Activated B cell treated with CpG ODN at 0.5 μM for 24 hours (primary cell): Measurements from ENCODE around the gene ARFGAP1. TPM values are rescaled to one million over a fixed set of nuclear protein-coding genes. Genes with fewer than 3 reads are reported as not detected.

ENCODE experiments used
- ATAC-seq: fragments of 200-7000 bp; cut with Tn5 transposase; one replicate; pipeline ENCODE4 v1.10.0; 2021; ENCODE audit warnings: low read depth, mild to moderate bottlenecking, moderate library complexity
- CTCF ChIA-PET: fragments of 350-600 bp; sonication (Branson Sonifier 250); formaldehyde crosslinking; loops from one replicate; lab custom pipeline; 2021; ENCODE audit warnings: antibody characterized with exemption; lab: Charles Lee
- POLR2A ChIA-PET: fragments of 350-600 bp; sonication (Branson Sonifier 250); formaldehyde crosslinking; loops from one replicate; lab custom pipeline; 2021; ENCODE audit warnings: antibody characterized with exemption; lab: Charles Lee
- DNase-seq: peaks from one replicate; pipeline ENCODE4 v3.0.0; 2022
- H3K27ac Mint-ChIP-seq: one replicate; pipeline ENCODE4 v1.8.0; 2020; ENCODE audit warnings: mixed read lengths
- H3K27me3 Mint-ChIP-seq: one replicate; pipeline ENCODE4 v1.8.0; 2021; ENCODE audit warnings: mixed read lengths
- H3K36me3 Mint-ChIP-seq: one replicate; pipeline ENCODE4 v1.8.0; 2021; ENCODE audit warnings: low read depth, mixed read lengths
- H3K4me1 Mint-ChIP-seq: one replicate; pipeline ENCODE4 v1.8.0; 2021; ENCODE audit warnings: mixed read lengths
- H3K4me3 Mint-ChIP-seq: one replicate; pipeline ENCODE4 v1.8.0; 2020; ENCODE audit warnings: mild to moderate bottlenecking, mixed read lengths
- H3K9me3 Mint-ChIP-seq: one replicate; pipeline ENCODE4 v1.8.0; 2020; ENCODE audit warnings: mixed read lengths
- intact Hi-C: fragments of 100-400 bp; cut with micrococcal nuclease; formaldehyde crosslinking; loops from one replicate; pipeline ENCODE4 v1.15.1; 2024
- total RNA-seq: library from RNA; stranded (reverse); gene quantifications from 2 replicates; pipeline ENCODE4 v1.2.3, GENCODE V29; 2022
- TF ChIP-seq, protein P1 (sequence below): fragments of 200-600 bp; IDR thresholded peaks from one replicate; pipeline ENCODE4 v1.8.0; 2022; ENCODE audit warnings: antibody characterized with exemption, mild to moderate bottlenecking

ARFGAP1 gene
- total RNA-seq, 1 donor from 2014 or later: 85.8 TPM

DNA sequence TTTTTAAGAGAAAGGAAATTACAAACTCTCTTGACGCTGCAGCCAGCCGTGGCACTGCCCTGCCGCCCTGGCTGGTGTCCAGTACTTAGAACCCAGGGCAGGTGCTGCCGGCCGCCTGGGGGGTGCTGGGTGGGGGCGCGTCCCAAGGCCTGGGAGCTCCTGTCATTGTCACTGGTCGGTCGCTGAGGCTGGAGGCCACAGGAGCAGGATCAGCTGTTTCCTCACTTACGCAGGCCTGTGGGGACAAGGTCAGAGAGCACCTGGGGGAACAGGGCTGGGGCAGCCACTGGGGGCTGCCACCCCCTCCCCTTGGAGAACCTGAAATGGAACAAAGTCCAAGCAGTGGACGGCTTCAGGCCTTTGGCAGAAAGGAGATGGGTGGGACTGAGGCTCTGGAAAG, 31.3 kb upstream of the ARFGAP1 start:
- H3K27me3 Mint-ChIP-seq: peaks cover 15% of the 10 kb centered on the region
- no peaks in the 10 kb centered on the region for H3K4me1 Mint-ChIP-seq
- no peaks in the 10 kb centered on the region for H3K9me3 Mint-ChIP-seq
- TF ChIP-seq, protein P1, sequence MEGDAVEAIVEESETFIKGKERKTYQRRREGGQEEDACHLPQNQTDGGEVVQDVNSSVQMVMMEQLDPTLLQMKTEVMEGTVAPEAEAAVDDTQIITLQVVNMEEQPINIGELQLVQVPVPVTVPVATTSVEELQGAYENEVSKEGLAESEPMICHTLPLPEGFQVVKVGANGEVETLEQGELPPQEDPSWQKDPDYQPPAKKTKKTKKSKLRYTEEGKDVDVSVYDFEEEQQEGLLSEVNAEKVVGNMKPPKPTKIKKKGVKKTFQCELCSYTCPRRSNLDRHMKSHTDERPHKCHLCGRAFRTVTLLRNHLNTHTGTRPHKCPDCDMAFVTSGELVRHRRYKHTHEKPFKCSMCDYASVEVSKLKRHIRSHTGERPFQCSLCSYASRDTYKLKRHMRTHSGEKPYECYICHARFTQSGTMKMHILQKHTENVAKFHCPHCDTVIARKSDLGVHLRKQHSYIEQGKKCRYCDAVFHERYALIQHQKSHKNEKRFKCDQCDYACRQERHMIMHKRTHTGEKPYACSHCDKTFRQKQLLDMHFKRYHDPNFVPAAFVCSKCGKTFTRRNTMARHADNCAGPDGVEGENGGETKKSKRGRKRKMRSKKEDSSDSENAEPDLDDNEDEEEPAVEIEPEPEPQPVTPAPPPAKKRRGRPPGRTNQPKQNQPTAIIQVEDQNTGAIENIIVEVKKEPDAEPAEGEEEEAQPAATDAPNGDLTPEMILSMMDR: no peak
- intact Hi-C loops: no loop called here
- ChIA-PET POLR2A (no interaction called here), CTCF (no interaction called here)
- H3K4me3 Mint-ChIP-seq: no peak overlapping the region
- no peaks in the 10 kb centered on the region for H3K36me3 Mint-ChIP-seq
- no peak for DNase-seq
- H3K27ac Mint-ChIP-seq: no peak overlapping the region
- no peak for ATAC-seq

DNA sequence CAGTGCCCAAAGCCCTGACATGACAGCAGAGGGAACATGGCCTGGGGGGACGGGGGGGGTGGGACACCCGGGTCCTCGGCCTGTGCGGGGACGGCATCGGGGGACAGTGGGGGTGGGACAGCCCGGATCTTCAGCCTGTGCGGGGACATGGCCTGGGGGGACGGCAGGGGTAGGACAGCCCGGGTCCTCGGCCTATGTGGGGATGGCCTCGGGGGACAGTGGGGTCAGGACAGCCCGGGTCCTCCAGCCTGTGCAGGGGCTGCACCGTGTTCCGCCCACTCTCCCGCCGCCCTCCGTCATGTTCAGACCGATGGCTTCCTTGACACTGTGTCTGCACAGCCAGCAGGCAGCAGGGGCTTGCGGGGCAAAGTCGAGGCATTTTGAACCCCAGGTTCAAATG, 29.9 kb upstream of the ARFGAP1 start:
- TF ChIP-seq, protein P1: no peak
- no peak for DNase-seq
- CTCF ChIA-PET: no interaction called here

DNA sequence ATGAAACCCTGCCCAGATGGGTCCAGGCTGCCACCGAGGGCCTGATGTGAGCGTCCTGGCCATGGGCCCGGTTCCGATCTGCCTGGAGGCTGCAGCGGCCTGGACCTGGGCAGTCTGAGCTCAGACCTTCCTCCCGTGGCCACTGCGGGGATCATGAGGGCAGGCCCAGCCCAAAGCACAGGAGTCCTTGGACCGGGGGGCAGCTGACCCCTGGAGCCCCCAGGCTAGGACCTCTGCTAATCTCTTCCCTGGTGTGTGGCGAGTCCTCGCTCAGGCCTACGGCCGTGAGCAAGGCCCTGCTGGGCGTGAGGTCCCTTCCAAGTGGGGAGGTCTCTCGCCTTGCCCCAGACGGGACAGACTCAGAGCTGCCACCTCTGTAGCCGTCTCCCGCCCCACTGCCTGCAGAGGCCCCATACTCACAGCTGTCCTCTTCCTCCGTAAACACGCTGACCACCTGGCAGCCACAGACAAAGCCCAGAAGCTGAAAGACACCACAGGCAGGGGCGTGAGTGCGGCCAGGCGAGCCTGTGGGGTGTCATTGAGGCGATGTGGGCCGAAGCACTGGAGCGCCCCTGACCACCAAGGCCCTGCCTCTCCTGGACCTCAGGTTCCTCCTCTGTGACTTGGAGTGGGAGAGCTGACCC, 28.9 kb upstream of the ARFGAP1 start:
- DNase-seq (no peak), ATAC-seq (no peak)
- Mint-ChIP-seq H3K27me3 (peaks cover 21% of the 10 kb centered on the region), H3K4me3 (no peak overlapping the region), H3K4me1 (no peaks in the 10 kb centered on the region), H3K36me3 (no peaks in the 10 kb centered on the region), H3K27ac (no peak overlapping the region), H3K9me3 (no peaks in the 10 kb centered on the region)
- TF ChIP-seq, protein P1: no peak
- ChIA-PET POLR2A (no interaction called here), CTCF (no interaction called here)
- intact Hi-C loops: no loop called here

More for the DNA sequence above, 29.9 kb upstream of the ARFGAP1 start:
- ATAC-seq: no peak
- Mint-ChIP-seq H3K27ac (no peak overlapping the region), H3K4me1 (no peaks in the 10 kb centered on the region), H3K9me3 (no peaks in the 10 kb centered on the region), H3K4me3 (no peak overlapping the region), H3K36me3 (no peaks in the 10 kb centered on the region), H3K27me3 (peaks cover 17% of the 10 kb centered on the region)
- POLR2A ChIA-PET: no interaction called here
- intact Hi-C loops: no loop called here

DNA sequence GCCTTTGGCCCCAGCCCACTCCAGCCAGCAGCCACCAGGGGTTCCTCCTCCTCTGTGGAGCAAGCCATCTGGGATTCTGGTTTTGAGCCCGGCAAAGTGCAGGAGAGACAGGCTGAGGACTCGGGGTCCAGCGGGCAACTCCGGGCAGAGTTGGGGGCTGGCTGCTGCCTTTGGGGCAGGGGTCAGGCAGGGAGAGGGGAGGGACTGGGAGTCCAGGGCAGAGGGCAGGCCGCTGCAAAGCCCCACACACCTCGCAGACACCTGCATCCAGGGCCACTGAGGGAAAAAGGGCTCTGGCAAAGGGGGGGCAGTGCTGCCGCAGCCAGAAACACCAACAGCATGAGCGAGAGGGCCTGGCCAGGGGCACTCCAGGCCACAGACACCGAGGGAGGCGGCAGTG, 28.1 kb upstream of the ARFGAP1 start:
- H3K4me3 Mint-ChIP-seq: no peak overlapping the region
- ATAC-seq (no peak), DNase-seq (no peak)
- intact Hi-C loops: no loop called here
- TF ChIP-seq, protein P1: no peak
- H3K4me1 Mint-ChIP-seq: no peaks in the 10 kb centered on the region
- H3K27me3 Mint-ChIP-seq: peaks cover 28% of the 10 kb centered on the region
- ChIA-PET POLR2A (no interaction called here), CTCF (no interaction called here)
- no peaks in the 10 kb centered on the region for H3K9me3 Mint-ChIP-seq
- H3K27ac Mint-ChIP-seq: no peak overlapping the region
- H3K36me3 Mint-ChIP-seq: no peaks in the 10 kb centered on the region

DNA sequence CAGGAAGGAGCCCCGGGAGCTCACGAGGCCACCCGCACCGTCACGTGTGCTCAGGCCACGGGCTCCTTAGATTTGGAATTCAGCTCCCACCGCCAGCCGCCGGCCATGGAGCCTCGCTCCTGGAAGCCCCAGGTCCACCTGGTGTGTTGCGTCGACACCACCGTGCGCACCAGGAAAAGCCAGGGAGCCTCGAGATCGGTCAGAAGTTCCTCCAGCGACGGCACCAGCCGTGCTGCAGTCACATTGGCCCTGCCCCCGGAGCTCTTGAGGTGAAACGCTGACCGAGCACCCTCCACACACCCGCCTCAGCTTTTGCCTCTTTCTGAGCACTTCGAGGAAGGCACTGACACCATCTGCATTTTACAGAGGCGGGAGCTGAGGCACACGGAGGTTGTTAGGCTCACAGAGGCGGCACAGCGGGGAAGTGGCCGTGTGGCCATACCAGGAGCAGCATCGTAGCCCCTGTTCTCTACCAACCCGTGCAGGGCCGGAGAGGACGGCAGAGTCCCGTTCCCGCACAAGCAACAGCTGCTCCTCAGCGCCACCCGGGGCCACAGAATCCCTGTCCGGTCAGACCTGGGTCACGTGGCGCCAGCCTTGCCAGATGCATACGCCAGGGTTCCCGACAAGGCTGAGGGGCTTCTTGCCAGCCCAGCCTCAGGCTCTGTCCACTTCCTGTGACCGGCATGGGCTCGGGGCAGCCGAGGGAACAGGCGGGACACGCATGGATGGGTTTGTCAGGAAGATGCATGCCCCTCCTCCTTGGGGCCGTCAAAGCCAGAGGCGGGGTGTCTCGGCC, 25.9 kb upstream of the ARFGAP1 start:
- H3K9me3 Mint-ChIP-seq: no peaks in the 10 kb centered on the region
- ChIA-PET POLR2A (no interaction called here), CTCF (no interaction called here)
- peaks cover 2% of the 10 kb centered on the region for H3K4me1 Mint-ChIP-seq
- H3K27ac Mint-ChIP-seq: no peak overlapping the region
- DNase-seq (no peak), ATAC-seq (no peak)
- no peak overlapping the region for H3K4me3 Mint-ChIP-seq
- TF ChIP-seq, protein P1: no peak
- H3K27me3 Mint-ChIP-seq: peaks cover 38% of the 10 kb centered on the region
- intact Hi-C loops: no loop called here
- no peaks in the 10 kb centered on the region for H3K36me3 Mint-ChIP-seq
